C4-2B (cell line): Measurements from ENCODE around the gene UMPS.
"Not testable (repeated sequence)": the region's sequence is repeated elsewhere in the genome, so short reads cannot be mapped to it uniquely, and the experiment has no call there.

Experiments used
- ZFX ChIP-seq: fragments of 450-650 bp; IDR thresholded peaks from 2 replicates; pipeline ENCODE4 v1.6.1; 2017
- TF ChIP-seq, protein P1 (sequence below): fragments of 450-650 bp; conservative IDR thresholded peaks from 2 replicates; pipeline ENCODE4 v1.5.1; 2017; ENCODE audit warnings: mild to moderate bottlenecking

DNA sequence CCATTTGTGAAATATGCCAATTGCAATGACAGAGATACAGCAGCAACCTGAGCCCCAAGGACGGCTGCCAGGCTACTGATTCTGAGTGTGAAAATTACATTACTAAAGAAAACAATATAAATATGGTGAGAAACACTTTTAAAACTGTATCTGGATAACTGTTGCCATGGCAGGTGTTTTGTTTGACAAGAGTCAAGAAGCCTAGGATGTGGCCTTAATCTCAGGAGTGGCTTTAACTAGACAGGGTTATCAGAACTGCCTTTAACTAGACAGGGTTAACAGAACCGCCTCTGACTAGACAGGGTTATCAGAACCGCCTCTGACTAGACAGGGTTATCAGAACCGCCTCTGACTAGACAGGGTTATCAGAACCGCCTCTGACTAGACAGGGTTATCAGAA is 58.9 kb downstream of the UMPS start:
- TF ChIP-seq, protein P1, sequence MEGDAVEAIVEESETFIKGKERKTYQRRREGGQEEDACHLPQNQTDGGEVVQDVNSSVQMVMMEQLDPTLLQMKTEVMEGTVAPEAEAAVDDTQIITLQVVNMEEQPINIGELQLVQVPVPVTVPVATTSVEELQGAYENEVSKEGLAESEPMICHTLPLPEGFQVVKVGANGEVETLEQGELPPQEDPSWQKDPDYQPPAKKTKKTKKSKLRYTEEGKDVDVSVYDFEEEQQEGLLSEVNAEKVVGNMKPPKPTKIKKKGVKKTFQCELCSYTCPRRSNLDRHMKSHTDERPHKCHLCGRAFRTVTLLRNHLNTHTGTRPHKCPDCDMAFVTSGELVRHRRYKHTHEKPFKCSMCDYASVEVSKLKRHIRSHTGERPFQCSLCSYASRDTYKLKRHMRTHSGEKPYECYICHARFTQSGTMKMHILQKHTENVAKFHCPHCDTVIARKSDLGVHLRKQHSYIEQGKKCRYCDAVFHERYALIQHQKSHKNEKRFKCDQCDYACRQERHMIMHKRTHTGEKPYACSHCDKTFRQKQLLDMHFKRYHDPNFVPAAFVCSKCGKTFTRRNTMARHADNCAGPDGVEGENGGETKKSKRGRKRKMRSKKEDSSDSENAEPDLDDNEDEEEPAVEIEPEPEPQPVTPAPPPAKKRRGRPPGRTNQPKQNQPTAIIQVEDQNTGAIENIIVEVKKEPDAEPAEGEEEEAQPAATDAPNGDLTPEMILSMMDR: not testable (repeated sequence)
- TF ChIP-seq ZFX: not testable (repeated sequence)
